HUDEP-2 (cell line): ENCODE data around the gene PPP2R2B.
"Not testable (repeated sequence)": the region's sequence is repeated elsewhere in the genome, so short reads cannot be mapped to it uniquely, and the experiment has no call there.

Source experiments
- DNase-seq, 76 experiments: peaks; one replicate each; lab custom pipeline; 2025; ENCODE audit not compliant: unreplicated experiment in 76 of 76; lab: John Stamatoyannopoulos, UW

Gene PPP2R2B

DNA sequence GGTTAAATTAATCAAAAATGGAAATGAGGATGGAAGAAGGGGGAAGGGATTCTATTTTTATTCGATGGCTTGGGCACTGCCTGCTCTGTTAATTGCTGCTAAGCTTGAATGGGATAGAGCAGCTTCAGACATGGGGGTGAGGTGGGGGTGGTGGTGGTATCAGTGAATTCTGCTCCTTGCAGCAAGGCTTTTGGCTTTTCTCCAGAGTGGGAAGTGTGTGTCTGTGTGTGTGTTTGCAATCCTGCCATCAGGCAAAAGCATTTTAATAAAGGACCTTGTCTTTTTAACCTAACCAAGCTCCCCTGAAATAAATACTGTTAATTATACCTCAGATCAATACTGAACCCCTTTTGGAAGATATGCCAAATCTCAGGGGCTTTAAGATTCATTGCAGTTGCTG, 251.6 kb downstream of the PPP2R2B start:
- no peak for DNase-seq

DNA sequence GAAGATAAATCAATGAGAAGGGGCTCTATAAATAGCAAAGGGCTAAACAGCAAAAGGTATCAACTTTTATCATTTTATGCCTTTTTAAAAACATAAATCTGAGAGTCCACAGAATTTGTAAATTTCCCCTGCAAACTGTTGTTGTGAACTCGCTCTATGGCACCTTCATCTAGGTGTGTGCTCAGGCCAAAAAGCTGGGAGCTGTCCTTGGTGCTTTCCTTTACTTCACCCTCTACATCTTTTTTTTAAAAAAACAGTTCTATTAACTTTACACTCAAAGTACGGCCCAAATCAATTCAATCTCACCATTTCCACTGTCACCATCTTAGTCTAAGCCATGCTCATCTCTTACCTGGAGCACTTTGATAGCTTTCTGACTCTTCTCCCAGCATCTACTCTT, 254.4 kb downstream of the PPP2R2B start:
- DNase-seq, result no peak

DNA sequence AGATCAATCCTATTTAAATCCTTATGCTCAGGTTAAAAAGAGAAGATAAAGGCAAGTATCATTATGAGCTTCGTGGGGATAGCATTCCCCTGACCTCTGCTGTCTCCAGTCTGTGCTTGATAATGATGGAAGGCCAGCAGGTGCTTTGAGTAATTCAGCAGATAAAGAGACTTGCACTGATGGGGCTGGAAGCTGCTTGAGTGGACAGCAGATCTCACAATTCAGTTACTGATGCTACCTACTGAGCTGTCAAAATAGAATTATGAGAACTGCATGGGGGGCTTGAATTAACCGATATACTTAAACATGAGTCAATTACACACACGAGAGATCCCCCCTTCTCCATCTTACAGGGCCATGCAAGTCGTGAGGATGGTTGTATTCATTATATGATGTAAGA, 254.9 kb downstream of the PPP2R2B start:
- DNase-seq, result no peak

DNA sequence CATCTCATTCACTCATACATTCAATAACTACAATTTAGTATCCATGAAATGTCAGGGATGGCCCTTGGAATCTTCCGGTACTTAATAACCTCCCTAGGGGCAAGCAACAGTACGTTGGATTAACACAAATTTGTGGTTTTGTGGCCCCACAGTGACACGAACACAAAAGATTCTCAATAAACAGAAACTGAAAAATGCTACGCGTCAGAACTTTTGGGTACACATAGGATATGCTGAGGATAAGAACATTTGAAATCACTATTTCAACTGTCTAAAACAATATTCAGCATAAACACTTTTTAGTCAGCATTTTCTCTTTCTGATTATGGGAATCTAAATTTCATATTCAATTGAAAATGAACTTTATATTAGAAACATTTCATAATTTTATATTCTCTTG, 255.5 kb downstream of the PPP2R2B start:
- DNase-seq, result no peak

DNA sequence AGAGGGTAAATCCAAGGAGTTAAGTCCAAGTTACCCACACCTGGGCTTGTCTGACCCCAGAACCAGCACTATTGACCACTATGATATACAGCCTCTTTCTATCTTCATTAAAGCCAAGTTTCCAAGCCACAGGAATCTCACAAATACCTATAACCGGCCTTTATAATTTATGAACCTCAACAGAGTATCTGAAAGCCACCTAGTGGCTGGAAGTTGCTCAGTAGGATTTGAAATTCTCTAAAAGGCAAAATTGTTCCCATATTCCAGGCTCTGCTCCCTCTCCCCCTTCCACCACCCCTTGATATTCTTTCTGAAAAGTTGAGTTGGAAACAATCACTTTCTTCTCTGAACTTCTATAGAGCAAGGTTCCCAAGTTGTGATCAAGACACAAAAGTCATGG, 256.2 kb downstream of the PPP2R2B start:
- no peak for DNase-seq

DNA sequence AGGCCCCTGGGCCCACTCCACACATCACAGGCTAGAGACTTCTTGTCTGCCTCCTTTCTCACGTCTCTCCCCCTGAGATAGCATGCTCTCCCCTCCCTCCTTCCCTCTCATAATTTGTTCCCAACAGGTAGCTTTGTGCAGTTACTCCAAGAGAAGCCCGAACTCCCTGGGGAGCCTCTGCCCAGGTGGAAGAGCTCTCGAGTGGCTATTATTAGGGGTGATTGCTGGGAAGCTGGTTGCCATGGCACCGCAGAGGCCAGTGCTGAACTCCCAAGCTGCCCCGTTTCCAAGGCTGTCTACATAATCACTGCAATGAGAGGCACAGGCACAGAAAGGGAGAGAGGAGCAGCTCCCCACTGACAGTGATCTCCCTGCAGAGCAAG, 257.9 kb downstream of the PPP2R2B start:
- no peak for DNase-seq

DNA sequence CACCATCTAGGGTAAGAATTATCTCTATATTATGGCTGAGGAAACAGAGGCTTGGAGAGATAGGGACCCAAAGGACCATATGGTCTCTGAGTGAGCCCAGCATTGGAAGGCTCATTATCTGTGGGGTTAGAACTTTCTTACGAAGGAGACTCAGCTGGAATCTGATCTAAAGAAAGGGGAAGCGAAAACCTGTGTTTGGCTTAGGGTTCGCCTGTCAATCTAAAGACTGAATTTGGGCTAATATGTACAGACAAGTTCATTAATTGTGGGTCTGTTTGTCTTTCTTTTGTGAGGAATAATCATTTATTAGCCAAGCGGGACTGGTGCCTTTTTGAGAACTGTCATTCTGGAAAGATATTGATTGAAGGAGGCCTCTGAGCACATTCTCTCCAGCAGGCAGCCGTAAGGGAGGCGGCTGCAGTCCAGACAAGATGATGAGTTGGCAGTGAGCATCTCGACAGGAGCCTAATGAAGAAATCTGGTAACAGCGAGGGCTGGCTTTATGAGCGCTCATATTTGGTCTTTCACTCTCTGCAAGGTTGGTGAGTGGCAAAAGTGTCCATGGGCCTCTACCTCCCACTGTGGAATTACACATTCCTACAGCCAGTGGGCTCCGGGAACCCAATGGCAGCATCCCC, 258.4 kb downstream of the PPP2R2B start:
- DNase-seq, result no peak

DNA sequence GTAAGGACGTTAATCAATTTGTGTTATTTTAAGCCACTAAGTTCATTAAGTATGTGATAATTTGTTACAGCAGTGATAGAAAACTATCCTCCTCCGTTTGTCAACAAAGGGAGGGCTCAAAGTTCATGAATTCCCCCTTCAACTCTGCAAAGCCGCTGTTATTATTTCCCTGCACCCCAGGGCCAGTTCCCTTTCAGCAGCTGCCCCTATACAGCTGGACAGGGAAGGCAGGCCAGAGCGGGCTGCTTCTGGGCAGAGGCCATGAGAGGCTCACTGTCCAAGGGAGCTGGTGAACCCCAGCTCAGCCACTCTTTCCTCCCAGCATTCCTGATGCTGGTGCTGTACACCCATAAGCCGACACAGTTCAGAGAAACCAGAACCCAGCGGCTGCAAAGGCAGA, 260.1 kb downstream of the PPP2R2B start:
- DNase-seq, result no peak

DNA sequence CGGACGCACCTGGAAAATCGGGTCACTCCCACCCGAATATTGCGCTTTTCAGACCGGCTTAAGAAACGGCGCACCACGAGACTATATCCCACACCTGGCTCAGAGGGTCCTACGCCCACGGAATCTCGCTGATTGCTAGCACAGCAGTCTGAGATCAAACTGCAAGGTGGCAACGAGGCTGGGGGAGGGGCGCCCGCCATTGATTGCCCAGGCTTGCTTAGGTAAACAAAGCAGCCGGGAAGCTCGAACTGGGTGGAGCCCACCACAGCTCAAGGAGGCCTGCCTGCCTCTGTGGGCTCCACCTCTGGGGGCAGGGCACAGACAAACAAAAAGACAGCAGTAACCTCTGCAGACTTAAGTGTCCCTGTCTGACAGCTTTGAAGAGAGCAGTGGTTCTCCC, 268.8 kb downstream of the PPP2R2B start:
- not testable (repeated sequence) for DNase-seq

DNA sequence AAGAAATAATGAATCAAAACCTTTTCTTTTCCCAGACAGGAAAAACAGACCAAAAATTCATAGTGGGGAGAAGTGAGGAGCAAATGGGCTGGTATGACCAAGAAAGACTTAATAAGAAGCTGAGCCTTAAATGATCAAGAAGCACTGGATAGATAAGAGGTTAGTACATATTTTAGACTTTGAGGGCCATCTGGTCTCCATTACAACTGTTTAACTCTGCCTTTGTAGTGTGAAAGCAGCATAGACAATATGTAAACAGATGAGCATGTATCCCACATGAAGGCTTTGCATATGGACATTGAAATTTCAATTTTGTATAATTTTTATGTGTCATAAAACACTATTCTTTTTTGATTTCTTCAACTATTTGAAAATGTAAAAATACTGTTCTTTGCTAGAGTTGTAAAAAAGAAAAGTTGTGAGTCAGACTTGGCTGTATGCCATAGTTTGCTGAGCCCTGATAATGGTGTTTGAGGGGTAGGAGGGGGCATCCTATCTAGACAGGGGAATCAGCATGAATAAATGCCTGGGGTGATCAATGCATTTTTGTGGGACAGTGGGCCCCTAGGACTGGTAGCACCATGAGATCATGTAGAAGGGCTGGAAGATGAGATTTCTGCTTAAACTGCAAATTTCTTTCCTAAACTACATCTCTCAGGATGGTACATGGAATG, 270.8 kb downstream of the PPP2R2B start:
- no peak for DNase-seq

DNA sequence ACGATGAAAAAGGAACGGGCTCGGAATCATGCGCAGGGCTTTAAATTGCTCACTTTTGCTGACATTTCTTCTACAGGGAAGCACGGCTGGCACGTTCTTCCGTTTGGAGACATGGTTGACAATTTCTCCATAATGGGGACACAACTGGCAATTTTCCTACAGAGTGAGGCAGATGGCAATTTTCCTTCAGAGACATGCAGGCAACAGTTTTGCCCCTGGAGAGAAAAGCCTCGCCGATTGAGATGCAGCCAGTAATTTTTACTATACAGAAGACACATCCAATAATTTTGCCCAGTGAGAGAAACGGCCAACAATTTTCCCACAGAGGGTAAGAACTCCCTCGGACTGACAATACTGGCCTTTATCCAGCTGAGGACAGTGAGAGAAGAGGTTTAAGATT, 271.7 kb downstream of the PPP2R2B start:
- no peak for DNase-seq

DNA sequence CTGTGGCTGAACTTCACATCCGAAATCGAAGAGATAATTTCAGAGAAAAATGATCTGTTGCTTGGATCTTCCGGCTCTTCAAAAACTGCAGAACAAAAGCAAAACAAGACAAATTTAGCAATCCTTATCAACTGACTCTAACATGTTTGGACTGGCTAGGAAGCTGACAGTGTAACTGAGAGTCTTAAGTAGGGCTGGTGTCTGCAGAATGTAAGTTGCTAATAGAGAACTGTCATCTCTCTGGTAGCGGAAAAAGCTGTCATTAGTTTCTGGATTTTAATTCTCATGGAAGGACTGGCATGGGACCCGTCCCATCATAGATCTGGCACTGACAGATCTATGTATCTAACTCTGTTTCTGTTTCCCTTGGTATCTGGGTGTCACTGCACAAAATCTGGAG, 278.2 kb downstream of the PPP2R2B start:
- no peak for DNase-seq

DNA sequence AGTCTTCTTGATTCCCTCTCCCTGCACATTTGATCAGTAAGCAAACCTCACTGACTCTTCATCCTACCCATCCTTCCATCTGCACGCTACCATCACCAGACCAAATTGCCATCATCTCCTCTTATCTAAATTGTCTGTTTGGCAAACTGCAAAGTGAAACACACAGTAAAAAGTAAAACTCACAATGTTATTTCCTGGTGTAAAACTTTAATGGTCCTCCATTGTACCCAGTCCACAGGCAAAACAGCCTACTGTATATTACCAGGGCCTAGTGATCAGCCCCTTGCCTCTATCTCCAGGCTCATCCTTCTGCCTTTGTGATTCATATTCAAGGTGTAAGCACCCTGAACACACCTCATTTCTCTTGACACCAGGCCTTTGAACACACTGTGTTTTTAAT, 279.3 kb downstream of the PPP2R2B start:
- DNase-seq, result no peak

DNA sequence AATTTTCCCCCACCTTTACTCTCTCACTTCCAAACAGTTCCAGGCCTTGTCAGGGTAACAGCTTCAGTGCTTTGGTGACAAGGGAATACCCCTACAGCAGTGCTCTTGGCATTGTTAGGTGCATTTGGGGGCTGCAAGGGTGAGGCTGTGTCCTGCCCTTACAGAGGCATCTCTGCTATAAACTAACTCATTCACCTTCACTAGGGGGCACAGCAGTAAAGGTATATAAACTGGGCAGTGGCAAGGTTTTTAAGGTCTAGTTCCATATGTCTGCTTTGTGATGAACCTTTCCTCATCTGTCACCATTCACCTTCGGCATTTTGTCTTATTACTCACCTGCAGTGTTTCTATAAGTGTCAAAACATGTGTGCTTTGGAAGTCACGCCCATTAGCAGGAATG, 283.5 kb downstream of the PPP2R2B start:
- no peak for DNase-seq

DNA sequence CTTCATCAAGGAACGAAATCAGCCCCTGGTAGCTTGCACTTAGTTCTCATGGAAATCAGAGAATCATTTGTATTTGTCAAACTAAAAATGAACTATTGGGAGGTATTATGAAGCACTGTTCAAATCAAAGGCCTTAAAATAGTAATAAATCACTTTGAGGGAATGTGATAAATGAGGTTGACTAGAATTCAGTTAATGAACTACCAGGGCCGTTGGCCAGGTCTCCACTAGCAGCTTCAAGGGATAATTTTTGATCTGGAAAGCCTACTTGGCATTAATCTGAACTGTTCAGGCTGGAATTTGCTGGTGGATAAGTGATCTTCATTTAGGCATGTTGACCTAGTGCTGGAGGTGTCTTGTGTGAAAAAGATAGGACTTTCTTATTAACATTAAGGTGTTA, 286.2 kb downstream of the PPP2R2B start:
- no peak for DNase-seq

DNA sequence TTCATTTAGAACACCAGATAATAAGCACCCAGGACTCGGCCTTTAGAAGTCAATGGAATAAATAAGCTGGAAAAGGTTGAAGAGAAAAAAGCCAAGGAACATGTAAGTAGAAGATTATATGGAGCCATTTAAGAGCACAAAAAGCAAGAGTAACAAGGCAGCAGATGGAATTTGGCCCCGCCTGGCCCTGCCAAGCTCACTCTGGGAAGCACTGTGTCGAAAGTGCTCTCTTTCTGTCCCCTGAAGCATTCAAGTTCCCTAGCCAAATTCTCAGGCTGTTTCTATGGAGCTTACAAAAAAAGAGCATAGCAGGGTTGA, 289.6 kb downstream of the PPP2R2B start:
- DNase-seq, result no peak

DNA sequence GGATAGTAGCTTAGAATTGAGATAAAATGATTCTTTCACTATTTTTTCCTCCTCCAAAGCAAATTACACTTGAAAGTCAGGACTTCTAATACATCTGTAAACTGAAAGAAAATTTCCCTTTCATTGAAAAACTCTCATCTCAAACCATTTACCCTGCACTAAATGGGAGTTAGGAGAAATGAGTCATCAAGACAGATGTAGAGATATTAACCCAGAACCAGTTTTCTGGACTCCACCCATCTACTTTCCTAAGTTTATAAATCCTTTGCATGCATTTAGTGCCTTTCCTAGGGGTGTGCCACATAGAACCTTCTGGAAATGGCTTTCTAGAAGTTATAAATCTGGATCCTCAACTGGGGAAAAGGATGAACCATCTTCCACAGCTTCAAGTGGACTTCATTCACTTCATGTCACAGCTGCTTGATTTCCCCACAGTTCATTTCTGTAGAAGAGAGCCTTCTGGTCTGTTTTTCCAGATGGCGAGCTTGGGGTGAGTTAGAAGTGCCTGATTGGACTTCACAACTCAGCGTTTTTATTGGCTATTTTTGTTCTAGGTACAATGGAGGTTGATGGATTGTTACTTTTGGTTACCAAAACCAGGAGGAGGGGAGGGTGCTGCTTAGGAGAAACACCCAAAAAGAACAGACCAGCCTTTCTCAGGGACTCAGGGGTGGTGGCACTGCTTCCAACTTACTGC, 290.1 kb downstream of the PPP2R2B start:
- DNase-seq, result peak in 5 of 76 experiments; percentile 1 to 31 (median 9)

DNA sequence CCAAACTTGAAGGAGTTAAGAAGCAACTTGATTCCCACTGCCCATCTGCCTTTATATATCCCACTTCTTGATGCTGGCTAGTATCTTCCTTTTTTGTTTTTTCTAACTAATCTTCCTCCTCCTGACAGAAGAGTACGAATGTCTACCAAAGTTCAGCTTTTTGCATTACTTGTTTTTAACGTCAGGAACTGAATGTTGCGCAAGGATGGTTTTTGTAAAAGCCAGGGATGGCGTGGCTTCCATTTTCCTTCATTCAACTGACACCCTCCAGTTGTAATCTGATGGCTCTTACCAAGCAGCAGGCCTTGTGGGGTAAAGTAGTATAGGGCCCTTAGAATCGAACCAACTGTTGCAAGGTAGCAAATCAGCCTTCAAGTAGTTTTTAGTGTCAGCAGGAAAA, 291.8 kb downstream of the PPP2R2B start:
- no peak for DNase-seq

DNA sequence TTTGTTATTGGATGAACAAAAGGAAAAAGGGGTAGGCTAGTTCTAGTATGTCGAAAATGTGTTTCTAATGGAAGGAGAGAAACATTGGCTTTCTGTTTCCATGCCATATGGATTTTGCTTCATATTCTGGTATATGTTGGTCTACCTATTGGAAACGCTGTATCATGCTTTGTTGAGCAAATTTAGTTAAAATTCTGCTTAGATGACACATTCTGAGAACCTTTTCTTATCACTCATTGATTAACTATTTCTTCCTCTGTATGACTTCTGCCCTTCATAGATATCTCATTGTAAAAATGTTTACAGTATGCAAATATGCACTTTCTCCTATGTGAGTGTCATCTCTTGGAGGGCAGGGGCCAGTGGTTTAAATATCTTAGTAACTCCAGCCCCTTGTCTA, 293.8 kb downstream of the PPP2R2B start:
- no peak for DNase-seq

DNA sequence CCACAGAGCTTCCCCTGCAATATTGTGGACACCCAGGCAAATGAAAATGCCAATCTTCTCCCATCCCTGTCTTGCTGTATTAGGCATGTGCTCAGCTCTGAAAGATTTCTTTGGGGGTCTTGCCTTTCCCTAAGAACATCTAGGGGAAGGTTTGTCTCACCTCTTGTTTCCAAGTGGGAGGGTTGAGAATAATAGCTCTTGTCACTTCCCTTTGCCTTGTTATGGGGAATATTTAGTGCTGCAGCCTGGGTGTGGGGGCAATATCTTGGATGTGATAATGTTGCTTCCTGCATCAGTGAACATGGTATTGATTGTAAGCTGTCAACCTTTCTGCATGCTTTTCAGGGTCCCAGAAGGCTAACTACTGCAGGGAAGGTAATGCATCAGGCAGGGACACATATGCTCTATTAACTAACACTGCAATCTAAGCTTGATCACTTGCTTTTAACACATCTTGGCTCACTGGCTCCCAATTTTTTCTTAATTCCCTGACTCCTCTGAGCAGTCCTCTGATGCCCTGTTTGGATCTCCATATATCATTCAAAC, 296.4 kb downstream of the PPP2R2B start:
- no peak for DNase-seq

DNA sequence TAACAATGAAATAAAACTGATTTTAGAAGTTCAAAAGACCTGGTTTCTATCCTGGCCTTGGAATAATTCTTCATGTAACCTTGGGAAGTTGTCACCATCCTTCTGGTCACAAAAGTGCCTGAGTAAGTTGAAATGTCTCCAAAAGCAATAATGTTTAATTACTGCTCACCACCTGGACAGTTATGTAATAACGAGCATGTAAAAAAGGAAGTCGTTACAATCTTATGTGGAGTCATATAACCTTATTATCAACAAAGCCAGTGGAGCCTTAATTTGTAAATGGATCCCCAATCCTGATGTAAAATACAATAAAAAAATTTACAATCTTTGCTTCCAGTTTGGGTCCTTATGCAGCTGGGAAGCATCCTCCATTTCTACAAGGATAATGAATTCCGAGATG, 298.3 kb downstream of the PPP2R2B start:
- no peak for DNase-seq

DNA sequence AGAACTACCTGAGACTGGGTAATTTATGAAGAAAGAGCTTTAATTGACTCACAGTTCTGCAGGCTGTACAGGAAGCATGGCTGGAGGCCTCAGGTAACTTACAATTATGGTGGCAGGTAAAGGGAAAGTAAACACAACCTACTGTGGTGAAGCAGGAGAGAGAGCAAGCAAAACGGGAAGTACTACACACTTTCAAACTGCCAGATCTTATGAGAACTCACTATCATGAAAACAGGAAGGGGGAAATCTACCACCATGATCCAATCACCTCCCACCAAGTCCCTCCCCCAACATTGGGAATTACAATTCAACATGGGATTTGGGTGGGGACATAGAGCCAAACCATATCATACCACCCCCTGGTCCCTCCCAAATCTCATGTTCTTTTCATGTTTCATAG, 303.8 kb downstream of the PPP2R2B start:
- DNase-seq, result no peak
